ENCODE data around the gene PLCB2.

Gene PLCB2

DNA sequence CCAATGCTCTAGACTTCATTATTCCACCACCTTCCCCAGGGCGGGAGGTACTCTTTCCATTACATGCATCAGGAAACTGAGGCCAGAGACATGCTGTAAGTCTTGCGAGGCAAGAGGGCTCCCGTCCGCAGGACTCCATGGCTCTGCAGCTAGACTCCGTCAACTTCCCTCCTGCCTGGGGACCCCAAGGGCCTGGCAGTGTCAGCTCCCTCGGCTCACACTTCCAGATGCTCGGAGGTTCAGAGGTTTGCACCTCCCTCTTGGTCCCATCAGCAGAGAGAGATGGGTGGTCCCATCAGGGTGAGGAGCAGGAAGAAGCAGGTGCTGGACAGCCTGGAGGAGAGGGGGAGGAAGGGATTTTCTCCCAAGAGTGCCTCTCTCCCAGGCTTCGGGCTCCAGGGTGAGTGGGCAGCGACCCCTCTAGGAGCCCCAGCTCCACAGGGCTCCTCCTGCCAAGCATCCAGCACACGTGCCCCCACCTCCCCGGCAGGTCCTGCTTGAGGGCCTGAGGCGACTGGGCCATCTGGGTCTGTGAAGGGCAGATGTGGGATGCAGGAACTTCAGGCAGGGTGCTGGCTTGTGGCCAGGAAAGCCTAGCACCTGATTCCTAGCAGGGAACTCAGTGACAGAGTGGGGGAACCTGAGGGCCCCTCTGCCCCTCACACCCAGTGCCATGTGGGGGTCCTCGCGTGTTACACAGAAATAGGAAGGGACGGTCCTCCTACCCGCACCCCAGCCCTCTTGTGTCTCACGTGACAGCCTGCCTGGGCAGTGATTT, 59.5 kb downstream of the PLCB2 start:
- DNase-seq = no peak

DNA sequence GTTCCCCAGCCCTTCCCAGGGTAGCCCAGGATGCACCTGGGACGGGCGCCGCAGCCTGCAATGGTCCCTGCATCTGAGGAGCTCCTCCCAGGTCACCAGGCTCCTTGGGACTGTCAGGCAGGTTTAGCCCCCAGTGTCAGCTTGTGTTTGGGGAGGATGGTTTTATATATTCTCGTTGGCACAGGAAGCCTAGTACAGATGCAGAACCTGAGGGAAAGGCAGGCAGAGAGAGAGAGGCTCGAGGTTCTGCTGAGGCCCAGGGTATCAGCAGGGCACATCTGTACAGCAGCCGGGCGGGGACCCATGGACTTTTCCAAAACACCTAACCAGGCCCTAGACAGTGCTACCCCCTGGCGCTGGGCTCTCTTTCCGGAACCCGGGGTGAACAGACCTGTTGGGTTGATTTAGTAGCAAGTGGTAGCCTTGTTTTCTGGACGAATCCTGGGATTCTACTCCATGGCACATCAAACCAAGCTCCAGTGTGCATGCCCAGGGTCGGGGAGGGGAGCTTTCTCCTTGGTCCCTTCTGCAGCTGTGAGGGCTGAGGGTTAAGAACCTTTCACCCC, 60.2 kb downstream of the PLCB2 start:
- no peak for DNase-seq

DNA sequence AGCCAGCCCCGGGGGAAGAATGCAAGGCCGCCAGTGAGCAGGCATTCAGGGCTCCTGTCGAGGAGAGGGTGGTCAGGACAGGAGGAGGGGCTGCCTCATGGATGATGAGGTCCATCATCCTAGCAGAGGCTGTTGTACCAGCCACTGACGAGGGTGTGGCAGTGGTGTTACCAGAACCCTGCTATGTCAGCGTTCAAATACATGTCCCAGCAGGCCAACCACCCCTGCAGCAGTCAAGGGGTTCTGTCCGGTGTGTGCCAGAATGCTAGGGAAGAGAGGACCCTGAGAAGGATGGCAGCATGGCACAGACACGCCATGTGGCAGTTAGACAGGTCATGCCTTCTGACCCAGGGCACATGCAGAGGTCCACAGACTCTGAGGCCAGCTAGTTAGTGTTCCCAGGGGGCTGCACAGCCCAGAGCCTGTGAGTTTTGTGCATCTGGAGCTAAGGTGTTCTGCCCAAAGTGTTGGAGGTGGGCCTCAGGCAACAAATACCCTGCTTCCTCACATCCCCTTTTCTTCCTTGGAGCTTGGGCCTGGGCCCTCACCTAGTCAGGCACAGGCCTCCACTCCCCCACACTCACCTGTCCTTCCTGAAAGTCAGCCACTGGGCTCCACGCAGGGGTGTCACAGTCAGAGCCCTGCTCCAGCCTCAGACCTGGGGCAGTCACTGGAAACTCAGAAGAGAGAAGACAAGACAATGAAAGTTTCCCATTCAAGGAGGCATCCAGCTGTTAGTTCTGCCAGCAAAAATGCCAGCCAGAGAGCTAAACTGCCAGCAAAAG, 61.0 kb downstream of the PLCB2 start:
- no peak for DNase-seq

DNA sequence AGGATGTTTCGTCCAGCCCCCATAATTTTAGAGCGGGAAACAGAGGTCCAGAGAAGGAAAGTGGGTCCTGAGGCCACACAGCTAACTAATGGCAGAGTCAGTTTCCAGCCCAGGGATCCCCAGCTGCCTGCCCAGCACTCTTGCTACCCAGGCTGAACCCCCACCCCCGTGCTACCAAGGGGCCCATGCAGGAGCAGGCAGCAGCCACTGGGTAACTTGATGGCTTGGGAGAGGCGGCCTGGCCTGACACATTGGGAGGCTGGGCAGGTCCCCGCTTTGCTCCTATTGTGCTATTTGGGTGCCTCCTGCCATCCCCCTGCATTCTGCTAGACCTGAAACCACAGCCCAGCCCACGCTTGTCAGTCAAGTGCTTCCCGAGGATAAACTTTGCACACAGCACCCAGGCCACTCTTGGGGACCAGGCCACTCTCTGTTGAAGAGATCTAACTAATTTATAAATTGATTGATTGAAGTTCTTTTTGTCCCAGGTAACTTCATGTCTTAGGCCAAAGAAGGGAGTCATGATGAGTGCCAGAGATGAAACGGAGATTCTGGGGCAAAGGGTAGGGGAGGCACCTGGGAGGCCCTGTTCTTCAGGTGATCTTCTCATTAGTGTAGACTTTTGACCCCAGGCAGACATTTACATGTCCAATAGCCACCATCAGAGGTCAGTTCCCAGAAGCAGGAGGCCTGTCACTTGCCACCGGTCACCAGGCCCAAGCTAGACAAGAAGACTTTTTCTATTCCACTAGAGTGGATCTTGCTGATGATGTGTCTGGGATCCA, 61.9 kb downstream of the PLCB2 start:
- DNase-seq = no peak

DNA sequence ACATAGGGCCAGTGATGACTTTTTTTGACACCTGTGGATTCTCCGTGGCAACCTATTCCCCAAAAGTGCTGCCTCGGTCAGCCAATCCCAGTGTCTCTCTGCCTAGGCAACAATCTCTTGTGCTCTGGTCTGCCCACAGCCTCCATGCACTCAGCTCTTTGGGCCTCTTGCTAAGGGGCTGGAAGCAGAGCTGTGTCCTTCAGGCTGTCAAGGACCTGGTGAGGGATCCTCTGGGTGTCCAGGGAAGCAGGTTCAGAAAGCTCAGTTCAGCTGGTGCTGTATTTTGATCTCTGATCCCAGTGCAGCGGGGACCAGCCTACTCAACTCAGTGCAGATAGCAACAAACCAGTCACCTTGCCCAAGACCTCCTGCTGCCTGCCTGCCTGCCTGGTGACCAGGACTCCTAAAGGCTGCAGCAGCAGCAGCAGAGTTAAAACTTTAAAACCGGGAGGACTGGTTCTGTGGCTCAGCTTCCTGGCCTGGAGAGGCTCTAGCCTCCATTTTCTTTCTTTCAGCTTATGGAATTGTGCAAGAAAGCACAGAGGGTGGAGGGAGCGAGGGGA, 62.7 kb downstream of the PLCB2 start:
- no peak for DNase-seq

DNA sequence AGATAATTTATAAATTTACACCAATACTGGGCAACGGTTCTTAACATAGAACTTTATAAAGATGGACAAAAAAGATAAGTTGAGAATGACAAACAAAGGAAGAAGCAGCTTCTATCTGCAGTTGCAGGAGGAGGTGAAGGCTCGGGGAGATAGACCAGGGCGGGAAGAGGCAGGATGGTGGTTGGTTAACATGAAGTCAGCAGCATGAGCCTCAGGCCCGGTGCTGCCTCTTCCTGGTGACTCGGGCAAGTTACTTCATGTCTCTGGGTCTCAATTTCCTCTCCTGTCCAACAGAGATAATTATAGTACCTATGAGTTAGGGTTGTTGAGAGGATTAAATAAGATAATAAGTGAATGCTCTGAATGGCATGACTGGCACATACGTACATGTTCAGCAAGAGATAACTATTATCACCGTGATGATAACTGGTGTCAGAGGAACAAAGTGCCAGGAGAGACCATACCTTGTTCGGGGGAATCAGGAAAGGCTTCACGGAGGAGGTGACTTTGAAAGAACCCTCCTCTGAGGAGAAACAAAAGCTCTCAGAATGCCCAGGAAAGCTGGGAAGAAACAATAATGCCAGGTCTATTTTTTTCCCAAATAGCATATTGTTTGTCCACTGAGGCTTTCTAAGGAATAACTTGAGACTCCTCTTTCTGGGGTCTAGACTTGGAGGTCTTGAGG, 64.5 kb downstream of the PLCB2 start:
- no peak for DNase-seq

DNA sequence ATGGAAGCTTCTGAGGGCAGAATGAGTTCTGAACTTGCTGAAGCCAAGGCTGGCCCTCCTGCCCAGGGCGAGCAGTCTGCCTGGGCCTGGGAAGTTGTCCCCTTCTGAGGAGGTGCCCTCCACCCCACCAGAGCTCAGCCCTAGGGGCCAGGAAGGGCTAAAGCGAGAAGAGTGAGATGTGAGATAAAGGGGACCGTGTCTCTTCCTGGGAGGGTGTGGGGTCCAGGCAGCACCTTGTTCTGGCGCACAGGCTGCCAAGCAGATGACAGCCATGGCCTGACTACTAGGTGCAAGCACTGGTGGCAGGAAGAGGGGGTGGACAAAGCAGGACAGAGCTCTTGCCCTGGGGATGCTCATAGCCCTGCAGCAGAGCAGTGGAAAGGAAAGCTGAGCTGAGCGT, 65.1 kb downstream of the PLCB2 start:
- DNase-seq = no peak

DNA sequence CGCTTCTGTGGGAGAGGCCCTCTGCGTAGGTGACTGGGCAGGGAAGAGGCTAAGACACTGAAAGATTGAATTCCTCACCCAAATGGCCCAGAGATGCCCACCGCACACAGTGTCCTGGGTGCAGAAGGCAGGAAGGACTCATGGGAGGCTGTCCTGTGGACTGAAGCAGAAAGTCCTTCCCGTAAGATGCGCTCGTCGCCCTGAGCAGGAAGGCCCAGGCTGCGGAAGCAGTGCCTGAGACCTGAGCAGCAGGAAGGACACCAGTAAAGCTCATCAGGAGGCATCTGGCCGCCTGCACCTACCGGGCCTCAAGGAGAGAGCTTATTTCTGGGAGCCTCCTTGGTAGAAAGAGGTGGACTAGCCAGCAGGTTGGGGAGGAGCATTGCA, 65.5 kb downstream of the PLCB2 start:
- DNase-seq = no peak

DNA sequence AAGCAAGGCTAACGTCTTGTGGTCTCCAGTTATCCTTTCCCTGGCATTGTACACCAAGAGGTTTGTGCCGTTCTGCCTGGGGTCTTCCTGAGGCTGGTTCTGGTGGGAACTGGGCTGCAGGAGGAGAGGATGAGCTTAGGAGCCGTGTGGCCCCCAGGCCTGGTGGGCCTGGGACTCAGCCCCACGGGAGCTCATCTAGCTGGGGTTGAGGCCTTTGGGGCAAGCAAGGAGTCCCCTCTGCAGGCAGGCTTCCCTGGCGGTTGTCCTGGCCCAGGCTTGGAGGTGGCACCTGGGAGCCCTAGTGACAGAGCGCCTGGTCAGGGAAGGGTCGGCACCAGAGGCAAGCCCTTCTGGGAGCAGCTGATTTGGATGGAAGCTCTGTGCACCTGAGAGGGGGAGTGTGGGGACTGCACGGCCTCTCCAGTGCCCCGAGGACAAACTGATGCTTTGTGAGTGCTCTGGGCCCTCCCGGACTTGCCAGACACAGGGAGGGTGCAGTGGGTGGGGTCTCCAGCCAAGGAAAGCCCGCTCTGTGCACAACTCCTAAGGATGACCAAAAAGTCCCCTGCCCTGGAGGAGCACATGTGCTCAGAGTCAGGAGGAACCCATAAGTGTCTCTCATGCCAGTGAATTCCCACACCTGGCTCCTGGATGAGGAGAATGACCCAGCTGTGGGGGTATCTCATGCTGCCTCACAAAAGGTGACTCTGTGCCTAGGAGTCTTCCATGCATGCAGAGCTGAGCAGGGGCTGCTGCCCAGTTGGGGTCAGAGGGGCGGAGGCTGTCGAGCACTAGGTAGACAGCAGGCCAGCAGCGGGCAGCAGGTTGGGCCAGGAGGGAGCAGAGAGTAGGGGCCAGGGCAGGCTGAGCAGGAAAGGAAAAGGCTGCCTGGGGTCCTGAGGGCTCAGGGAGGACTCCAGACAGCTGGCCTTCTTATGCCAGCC, 66.2 kb downstream of the PLCB2 start:
- no peak for DNase-seq

DNA sequence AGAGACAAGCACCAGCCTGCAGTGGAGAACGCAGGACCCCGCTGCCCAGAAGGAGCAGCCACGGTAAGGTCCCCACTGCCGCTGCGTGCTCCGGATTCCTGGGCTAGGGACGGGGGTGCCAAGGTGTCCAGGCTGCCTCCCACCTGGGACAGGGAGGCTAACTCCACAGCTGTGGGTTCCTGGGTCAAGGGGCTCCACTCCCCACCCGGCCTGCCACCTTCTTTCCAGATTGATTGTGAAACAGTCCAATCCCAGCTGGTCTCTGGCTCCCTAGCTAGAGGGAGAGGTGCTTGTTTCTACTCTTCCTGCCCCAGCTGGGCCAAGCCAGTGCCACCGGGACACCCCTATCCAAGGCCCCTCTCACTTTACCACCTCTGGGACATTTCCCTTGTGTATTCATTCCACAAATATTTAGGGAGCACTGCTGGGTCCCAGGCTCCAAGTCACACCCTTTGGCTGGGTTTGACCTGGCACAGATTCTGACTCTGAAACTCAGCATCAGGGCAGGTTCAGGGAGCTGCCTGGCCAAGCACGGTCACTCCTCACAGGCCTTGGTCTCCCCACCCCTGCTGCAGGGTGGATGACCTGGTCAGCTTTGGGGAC, 67.0 kb downstream of the PLCB2 start:
- no peak for DNase-seq

DNA sequence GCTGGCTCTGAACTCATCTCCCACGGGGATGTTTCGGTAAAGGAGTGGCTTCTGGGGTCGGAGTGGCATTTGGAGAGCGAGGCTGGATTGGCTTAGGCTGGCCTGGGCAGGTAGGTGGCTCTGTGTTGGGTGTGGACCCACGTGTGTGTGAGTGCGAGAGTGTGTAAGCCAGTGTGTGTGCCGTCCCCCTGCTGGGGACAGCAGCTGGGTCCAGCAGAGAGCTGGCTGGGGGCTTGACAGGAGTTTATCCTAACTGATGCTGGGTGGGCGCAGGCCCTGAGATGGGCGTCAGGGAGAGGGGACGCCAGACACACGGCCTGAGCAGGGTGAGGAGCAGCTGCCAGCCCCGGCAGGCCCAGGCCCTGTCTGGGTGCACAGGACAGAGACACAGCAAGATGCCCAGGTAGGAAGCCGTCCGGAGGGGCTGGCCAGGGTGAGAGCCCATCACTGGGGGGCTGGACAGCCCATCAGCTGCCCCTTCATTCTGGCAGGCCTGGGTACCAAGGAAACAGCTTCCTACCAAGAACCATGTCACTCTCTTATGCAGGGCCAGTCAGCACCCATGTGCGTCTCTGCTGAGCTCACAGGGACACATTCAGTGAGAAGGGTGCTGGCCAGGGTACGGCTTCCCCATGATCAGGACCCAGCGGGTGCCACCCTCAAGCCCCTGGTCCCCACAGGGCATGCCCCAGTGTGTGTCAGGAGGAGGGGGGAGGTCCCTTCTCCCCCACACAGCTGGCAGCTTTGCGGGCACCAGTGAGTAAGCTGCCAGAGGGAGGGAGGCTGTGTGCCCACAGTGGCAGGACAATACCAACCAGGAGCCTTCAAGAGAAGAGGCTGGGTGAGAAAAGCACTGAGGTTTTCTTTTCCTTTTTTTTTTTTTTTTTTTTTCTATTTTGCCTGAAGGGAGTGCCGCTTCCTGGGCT, 67.8 kb downstream of the PLCB2 start:
- DNase-seq = no peak

DNA sequence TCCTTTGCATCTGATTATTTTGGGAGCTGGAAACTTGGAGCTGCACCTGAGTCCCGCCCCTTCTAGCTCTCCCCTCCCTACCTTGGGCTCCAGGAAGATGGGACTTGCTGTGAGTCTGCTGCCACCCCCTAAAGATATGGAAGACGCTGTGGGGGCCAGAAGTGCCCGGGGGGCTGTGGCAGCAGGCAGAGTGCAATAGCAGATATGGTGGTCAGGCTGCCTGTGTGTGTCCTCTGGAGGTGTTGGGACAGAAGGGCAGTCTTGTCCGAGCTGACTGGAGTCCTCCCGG, 68.4 kb downstream of the PLCB2 start:
- no peak for DNase-seq

DNA sequence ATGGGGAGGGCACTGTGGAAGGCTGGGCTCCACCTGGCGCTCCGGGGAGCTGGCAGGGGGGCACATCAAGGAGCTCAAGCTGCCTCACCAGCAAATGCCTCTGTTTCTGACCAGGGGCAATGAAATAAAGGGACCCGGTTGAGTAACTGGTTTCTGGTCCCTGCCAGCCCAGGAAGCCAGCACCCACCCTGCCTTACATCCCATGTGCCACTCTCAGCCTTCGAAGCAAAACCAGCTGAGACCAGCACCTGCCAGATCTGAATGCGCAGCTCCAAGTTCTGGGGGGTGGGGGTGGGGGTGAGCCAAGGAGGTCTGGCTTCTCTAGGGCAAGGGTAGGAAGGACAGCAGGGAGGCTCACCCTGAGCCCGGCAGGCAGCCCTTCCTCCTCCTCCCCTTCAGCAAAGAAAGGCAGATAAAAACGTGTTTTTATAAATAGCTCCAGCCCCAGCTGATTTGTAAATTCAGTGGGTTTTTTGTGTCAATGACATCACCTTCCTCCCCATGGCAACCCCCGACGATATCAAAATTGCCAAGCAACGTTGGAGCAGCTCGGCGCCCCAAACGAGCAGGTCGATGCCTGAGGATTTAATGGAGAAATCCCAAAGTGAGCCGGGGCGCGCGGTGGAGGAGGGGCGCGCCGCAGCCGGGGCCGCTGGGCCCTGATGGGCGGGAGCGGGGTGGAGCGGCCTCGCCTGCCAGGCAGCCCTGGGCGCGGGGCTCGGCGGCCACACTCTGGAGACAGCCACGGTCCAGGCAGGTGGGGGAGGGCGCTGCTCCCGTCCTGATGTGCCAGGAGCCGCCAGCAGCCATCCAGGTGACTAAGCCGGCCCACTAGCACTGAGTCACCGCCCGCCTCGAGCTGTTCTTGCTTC, 69.0 kb downstream of the PLCB2 start, which contains the start of gene PAK6:
PAK6 (plus strand) TSS at position 532 of the 872 bp plus-strand sequence. CDS start 25,723 bp downstream, outside the sequence.
- DNase-seq = peak; percentile 7
